GM18519 (cell line): ENCODE measurements around the gene NUP50.

Source experiments
- ATAC-seq: cut with Tn5 transposase; IDR thresholded peaks from one replicate; pipeline ENCODE4 v1.9.1; 2021; ENCODE audit warnings: mild to moderate bottlenecking, moderate library complexity; ENCODE audit not compliant: unreplicated experiment, low FRiP score

Gene NUP50

DNA sequence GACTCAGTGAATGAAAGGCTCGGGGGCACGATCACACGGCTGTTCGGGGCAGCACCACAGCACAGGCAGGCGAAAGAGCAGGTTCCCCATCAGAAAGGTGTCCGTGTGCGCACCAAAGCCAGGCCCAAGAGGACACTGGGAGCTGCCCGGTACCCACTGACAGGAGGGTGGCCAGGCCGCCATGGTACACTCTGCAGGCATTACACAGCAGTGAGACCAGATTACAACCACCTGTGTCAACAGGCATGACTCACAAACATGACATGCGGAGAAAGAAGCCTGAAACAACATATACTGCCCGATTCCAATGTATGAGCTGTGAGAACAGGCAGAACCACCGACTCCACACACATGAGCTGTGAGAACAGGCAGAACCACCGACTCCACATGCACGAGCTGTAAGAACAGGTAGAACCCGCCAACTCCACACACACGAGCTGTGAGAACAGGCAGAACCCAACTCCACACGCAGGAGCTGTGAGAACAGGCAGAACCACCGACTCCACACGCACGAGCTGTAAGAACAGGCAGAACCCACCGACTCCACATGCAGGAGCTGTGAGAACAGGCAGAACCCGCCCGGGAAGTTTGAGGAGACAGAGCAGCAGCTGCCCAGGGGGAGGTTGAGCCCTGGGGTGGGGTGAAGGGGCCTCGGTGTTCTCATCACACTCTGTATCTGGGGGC lies 44.4 kb downstream of the NUP50 start:
- ATAC-seq: no peak

DNA sequence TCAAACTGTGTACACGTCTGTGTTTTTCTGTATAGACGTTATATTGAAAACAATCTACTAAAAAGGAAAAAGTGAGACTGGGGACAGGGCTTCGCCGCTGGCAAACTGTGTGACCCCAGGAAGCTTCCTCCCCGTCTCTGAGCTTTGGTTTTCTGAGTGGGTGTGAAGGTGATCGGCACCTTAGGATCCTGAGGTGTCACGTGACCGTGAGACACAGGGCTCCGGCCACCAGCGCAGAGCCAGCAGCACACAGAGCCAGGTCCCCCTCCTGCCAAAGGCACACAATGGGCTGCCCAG lies 44.9 kb downstream of the NUP50 start:
- no peak for ATAC-seq

DNA sequence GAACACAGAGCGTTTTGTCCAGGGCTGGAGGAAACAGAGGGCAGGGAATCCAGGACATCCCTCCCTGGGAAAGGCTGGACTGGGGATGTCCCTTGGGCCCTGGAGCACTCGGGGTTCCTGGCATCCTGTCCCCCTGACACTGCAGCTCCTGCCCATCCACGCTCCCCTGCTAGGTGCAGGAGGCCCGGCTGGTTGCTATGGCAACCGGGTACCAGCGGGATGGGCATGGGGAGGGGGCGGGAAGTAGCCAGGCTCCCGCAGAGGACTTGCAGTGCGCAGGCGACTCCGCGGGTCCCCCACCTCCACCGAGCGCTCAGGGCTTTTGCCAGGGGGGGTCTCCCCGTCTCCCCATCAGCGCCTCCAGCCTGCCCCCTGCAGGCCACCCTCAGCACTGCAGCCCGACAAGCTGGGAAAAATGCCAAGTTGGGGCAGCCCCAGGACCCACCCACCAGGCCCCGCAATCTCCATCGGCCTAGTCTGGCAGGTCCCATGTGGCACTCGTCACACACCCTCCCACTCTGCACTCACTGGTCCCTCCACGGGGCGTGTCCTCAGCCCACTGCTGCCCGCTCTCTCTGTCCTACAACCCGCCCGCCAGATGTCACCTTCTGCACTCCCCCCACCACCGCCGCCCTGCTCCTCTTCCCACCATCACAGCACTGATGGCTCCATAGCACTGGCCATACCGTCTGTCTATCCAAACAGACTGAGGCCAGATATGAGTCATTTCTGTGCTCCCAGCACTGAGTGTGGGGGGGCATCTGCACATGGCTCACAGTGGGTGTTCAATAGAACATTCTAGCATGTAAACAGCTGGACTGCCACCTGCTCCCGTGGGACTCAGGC lies 45.5 kb downstream of the NUP50 start:
- ATAC-seq: no peak

DNA sequence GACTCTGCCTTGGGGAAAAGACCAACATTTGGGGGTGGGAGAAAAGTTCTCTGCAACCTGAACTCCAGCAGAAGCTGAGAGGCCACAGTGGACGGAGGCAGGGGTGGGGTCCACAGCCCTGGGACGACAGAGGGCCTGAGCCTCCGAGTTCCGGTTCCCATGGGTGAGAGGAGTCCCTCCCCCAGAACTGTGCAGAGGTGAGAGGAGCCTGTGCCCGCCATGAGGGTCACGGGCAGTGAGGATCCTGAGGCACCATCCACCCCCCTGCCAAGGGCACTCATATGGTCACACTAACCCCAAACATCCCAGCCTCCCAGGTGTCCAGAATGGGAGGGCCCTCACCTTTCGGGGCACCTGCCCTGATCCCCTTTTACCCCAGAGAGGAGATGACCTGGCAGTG lies 46.4 kb downstream of the NUP50 start:
- no peak for ATAC-seq

DNA sequence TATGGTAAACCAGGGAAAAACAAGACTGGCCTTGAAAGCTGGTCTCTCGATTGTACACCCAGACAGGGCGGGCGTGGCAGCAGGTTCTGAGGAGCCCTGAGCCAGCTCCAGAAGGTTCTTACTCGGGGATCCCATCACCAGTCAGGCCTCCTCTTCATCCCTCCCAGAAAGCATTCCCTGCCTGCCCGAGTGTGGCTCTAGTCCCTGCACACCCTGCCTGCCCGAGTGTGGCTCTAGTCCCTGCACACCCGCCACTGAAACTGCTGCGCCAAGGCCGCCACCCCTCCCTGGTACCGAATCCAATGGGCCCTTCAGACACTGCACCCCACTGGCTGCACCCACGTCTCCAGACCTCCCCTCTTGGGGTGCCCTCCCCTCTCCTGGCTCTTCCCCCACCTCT lies 46.9 kb downstream of the NUP50 start:
- ATAC-seq: no peak

DNA sequence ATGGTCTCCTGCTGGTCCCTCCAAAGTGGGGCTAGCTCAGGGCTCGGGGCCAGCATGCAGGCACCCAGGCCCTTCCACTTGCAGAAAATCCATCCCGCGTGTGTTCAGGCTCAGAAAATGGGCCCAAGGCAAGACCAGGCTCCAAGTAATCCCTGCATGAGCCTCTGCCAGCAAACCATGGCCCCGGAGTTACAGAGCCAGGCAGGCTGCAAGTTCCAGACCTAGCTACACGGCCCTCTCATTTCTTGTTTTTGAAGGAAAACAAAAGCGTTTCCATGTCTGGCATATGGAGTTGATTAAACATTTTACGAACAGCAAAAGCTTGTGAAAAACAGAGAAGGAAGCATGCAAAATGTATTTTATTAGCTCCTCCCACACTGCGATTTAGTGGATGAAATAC lies 47.3 kb downstream of the NUP50 start:
- ATAC-seq: no peak

DNA sequence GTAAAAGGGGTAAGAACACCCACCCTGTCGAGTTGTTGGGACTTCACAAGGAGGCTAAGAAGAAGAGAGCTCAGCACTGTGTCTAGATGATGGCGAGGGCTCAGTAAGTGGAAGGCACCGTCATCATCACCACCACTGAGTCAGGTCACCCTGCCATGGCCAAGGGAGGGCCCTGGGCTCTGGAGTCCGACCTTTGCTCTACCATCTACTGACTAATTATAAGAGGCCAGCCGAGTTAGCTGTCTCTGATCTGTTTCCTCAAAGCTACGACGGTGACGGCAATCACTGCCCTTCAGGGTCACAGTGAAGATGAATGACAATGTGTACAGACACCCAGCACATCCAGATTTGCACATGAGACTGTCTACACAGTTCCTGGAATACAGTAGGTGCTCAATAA lies 47.7 kb downstream of the NUP50 start:
- no peak for ATAC-seq

DNA sequence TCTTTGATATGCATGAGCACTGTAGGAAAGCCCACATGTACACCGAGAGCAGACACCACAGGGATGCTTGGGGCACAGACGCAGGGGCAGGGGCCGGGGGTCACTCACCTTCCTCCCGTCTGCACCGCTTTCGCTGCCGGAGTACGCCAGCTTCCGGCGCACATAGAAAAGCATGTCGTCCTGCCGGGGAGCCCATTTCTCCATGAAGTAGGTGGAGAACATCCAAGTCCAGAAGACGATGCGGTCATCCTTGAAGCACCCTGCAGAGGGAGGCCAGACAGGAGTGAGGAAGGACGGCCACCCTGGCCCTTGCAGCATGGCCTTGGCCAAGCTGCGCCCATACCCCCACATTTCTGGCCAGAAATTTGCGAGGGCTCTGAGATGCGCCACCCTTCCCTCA lies 48.1 kb downstream of the NUP50 start:
- no peak for ATAC-seq

DNA sequence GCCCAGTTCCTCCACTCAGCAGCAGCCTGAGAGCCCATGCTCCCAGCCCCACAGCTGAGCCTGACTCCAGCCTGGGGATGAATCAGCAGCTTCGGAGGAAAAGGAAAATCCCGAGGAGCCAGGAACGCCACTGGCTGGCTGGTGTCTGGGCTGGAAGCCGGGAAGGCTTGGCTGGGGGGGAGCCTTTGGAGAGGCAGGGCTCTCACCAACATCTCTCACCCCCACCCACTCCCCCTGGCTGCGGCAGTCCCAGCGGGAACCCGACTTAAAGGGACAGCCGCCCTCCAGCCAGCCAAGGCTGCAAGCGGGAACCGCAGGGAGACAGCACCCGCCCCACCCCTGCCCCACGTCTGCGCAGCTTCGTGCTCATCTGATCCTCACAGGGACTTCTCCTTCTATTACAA lies 48.6 kb downstream of the NUP50 start:
- no peak for ATAC-seq

DNA sequence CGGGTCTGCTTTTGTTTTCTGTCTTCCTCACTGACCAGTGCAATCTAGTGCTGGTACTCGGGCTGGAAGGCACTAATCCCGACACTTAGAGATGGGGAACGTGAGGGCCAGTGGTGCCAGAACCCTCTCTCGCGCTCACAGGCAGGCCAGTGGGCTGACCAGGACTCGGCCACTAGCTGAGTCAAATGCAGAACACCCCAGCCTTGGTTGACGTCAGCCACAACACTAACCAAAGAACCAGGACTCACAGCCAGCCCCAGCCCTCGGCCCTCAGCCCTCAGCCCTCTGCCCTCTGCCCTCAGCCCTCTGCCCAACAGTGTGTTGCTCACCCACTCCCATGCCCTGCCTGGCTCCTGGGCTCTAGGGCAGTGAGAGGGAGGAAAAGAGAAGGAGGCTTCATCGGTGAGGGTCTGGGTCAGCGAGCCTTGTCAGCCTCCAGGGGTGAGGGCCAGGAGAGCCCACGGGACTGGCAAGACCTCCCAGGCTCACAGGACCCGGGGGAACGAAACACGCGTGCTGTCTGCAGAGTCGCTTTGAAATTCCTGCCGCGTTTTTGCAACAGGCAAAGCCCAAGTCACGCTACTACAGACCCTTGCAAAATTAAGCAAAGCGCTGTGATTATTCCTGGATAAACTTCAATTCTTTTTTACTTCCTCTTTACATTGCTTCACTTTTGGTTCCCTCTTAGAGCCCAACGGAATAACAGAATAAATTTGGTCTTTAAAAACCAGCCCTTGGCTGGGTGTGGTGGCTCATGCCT lies 49.4 kb downstream of the NUP50 start:
- no peak for ATAC-seq

DNA sequence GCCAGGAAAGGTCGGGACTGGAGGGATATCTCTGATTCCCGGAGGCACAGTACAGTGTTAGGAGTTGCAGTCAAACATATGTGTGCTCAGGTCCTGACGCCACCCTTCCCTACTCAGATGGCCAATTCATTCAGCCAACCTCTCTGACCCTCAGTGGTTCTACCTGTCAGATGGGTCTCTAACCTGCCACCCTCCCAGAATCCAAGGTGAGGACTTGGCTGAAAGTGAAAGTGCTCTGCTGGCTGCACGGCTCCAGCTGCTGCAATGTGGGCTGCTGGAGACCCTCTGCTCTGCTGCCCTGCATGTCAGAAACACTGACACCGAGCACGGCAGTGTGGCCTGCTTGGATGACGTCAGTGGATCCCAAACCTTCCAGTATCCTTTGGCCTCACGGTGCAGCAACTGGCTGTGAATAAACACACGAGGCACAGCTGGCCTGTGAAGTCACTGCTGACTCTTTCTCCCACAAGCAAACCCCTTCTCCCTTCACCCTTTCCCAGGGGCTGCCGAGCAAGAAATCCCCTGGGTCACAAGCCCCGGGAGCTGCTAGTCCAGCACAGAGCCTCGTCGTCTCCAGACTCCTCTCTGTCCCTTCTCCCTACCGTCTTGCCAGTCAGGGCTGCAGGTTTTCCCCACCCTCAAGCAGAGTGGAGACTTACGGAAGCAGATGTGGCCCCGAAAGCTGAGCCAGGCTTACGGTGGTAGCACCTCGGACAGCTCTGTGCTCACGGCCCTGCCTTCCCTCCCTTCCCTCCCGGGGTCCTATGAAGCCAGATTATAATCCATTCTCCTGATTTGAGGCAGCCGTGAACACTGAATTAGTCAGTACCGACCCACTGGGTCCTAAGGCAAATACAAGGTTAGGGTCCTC lies 52.6 kb downstream of the NUP50 start:
- ATAC-seq: no peak

DNA sequence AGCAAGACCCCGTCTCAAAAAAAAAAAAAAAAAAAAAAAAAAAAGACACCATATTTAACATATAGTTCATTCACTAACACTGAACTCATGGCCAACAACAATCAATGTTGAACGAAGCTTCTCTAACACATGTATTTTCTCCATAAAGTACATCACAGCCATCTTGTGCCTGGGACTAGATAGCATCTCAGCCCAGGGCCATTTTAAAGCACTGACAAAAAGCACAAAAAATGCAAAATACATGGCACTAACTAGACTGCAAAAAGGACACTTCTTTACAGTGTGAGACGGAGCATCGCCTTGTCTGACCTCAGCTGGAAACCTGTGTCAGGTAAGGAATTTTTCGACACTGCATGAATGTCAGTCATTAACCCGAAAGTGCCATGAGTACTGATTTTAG lies 53.6 kb downstream of the NUP50 start:
- ATAC-seq: no peak

DNA sequence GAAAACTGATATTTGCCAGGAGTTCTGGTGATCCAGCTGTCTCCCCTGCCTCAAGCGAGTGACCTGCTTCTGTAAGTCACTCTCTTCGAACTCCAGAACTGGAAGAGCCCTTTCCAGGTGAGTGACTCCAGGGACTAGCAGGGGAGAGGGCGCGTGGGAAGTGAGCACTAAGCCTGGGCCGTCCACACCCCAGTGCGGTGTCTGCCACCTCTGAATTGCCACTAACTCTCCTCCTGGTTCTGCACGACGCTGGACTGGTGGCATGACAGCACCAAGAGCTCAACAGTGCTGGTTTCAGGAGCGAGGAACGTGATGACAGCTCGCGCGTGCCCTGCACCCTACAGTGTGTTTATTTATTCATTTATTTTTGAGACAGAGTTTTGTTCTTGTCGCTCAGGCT lies 54.1 kb downstream of the NUP50 start:
- ATAC-seq: no peak

DNA sequence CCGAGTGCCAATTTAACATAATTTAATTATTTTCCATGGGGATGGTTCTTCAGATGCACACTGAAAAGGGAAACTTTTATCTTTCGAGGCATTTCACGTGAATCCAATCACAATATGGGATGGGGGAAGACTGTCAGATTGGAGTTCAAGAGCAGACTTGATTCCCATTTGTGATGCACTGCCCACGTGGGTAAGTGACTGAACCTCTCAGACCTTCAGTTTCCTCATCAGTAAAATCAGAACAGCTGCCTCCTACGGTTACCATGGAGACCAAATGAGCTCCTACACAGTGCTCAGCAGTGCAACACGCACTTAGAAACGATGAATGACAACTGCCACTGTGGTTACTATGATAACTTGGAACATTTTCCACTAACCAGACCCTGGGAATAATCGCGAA lies 55.3 kb downstream of the NUP50 start:
- no peak for ATAC-seq

DNA sequence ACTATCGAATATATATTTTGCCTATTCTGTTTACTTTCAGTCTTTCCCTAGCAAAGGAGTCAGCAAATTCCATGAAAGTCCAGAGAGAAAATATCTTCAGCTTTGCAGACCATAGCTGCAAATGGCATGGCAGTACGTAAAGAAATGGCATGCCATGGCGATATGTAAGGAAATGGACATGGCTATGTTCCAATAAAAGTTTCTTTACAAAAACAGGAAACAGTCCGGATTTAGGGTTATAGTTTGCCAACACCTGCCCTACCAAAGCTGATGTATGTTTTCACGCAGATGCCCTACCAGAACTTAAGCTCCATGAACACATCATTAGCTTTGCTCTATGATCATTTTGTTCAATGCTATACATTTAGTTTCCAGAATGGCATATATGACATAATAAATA lies 57.5 kb downstream of the NUP50 start:
- no peak for ATAC-seq

DNA sequence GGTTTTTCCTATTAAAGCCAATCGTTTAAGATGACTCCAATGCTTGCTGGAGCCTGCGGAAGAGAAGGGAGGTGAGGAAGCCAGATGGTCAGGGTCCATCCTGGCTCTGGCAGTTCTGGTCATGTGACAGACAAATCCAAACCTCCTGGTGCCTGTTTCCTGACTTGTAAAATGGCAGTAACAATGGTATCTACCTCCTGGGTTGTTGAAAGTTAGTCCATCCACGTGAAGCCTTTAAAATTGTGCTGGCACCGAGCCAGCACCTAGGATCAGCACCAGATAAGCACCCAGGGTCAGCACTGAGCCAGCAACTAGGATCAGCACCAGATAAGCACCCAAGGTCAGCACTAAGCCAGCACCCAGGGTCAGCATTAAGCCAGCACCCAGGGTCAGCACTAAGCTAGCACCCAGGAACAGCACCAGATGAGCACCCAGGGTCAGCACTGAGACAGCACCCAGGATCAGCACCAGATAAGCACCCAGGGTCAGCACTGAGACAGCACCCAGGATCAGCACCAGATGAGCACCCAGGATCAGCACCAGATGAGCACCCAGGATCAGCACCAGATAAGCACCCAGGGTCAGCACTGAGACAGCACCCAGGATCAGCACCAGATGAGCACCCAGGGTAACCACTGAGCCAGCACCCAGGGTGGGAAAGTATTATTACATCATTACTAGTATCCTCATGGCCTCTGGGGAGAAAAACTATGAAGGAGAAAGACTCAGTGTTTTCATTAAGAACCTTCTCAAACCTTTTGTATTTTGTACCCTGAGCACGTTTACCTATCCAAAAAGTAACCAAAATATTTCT lies 59.8 kb downstream of the NUP50 start:
- no peak for ATAC-seq

DNA sequence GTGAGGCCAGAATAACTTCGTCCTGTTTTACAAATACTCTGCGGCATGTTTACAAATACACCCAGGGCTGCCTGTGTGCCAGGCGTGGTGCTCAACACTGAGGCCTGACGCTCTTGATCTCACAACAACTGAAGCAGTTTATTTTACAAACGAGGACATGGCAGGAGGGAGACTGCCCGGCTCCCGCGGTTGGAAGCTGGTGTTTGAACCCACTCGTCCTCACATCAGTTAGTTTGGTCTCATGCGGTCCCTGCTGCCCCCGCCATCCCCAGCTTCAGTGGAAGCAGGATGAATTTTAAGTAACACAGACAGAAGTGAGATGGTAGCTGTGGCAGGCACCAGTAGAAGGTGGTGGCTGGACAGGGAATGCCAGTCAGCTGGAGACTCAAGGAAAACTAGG lies 60.6 kb downstream of the NUP50 start:
- no peak for ATAC-seq

DNA sequence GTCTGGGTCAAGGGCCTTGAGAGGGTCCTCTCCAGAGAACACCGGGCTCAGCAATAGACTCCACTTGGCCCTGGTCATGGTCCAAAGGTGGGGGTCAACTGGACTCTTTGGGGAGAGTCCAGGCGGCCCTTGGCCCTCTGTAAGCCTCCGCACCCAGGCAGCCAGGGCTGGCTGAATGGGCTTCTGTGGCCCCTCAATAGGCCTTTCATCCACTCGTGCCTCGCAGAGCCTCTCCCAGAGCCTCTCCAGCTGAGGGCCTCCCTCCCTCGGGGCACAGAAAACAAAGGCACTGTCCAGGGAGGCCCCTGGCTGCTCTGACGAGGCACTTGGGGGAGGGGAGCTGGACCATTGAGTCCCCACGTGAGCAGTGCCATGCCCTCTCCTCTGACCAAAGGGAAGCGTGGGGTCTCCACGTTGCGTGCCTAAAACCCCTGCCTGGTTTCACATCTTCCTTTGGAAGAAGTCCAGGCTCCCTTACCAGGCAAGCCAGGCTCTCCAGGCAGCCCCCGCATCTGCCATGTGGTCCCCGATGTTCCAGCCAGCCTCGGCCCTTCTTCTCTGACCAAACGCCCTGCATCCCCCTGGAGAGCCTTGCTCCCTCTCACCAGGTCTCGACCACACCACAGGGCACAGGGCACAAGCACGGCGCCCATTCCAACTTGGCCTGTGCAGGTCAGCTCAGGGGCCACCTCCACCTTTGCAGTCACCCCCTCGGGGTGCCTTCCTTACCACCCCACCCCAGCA lies 61.4 kb downstream of the NUP50 start:
- ATAC-seq: no peak
